Retinal pigment epithelial cell (primary cell): ENCODE results near the gene RB1.

ENCODE experiments used
- DNase-seq: peaks from one replicate; pipeline ENCODE4 v3.0.0-alpha.2; 2010; ENCODE audit warnings: low read depth
- H3K4me3 ChIP-seq: 2 replicates; pipeline ENCODE4 v1.5.1; 2011; ENCODE audit warnings: mild to moderate bottlenecking, low read length, control low read depth, moderate library complexity
- TF ChIP-seq, protein P1 (sequence below): conservative IDR thresholded peaks from 2 replicates; pipeline ENCODE4 v1.5.1; 2011; ENCODE audit warnings: low read depth, low read length, control low read depth, inconsistent platforms

RB1 gene

DNA sequence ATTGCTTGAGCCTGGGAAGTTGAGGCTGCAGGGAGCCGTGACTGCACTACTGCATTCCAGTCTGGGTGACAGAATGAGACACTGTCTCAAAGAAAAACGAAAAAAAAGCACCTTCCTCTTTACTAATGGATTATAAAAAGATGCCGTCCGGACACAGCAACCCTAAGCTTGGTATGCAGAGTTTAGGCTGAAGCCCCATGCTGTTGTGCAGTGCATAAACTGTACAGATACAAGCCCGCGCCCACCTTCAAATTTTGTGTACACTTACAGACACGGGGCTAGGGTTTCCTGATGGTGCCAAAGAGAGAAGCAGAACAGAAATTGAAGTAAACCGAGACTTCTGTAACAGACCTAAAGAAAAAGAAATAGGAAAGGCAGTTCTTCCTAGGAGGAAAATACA is 100.4 kb downstream of the RB1 start:
- no peak overlapping the region for H3K4me3 ChIP-seq
- TF ChIP-seq, protein P1, sequence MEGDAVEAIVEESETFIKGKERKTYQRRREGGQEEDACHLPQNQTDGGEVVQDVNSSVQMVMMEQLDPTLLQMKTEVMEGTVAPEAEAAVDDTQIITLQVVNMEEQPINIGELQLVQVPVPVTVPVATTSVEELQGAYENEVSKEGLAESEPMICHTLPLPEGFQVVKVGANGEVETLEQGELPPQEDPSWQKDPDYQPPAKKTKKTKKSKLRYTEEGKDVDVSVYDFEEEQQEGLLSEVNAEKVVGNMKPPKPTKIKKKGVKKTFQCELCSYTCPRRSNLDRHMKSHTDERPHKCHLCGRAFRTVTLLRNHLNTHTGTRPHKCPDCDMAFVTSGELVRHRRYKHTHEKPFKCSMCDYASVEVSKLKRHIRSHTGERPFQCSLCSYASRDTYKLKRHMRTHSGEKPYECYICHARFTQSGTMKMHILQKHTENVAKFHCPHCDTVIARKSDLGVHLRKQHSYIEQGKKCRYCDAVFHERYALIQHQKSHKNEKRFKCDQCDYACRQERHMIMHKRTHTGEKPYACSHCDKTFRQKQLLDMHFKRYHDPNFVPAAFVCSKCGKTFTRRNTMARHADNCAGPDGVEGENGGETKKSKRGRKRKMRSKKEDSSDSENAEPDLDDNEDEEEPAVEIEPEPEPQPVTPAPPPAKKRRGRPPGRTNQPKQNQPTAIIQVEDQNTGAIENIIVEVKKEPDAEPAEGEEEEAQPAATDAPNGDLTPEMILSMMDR: no peak
- DNase-seq: no peak

DNA sequence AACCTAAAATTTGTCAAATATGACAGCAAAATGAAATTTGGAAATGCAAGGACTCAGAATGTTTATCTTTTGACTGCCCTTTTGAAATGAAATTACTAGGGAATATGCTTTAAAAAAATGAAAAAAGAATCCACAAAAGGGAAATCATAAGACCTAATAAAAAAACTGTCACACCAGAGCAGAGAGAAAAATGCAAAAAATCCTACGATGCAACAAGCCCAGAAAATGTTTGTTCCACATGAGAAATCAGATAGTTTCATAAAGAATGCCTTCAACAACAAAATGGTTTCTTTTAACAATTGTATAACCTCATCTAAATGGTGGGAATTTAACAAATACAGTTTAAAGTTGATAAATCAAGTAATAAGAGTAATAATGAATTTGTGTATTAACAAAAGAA is 101.4 kb downstream of the RB1 start:
- TF ChIP-seq, protein P1: no peak
- no peak for DNase-seq
- no peak overlapping the region for H3K4me3 ChIP-seq

DNA sequence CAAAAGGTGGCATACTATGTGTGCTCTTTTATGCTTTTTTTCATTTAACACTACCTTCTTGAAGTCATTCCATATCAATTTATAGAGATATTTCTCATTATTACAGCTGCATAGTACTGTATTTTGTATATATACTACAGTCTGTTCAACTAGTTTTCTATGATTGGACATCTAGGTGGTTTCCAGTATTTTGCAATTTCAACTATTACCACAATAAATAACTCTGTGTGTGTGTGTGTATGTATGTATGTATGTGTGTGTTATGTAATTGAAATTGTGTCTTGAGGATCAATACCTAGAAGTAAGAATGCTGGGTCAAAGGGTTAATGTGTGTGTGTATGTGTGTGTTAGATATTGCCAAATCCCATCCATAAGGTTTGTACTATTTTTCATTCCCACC is 102.3 kb downstream of the RB1 start:
- TF ChIP-seq, protein P1: no peak
- no peak overlapping the region for H3K4me3 ChIP-seq
- no peak for DNase-seq

DNA sequence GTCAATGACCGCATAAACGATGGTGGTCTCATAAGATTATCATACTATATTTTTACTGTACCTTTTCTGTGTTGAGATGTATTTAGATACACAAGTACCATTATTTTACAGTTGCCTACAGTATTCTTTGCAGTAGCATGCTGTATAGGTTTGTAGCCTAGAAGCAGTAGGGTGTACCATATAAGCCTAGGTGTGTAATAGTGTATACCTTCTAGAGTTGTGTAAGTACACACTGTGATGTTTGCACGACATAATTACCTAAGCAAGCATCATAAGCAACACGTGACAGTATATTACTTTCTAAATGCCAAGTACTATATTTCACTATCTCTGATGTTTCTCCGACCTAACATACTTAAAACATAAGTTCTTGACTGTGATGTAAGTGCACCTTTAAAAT is 106.6 kb downstream of the RB1 start:
- TF ChIP-seq, protein P1: no peak
- H3K4me3 ChIP-seq: no peak overlapping the region
- no peak for DNase-seq

DNA sequence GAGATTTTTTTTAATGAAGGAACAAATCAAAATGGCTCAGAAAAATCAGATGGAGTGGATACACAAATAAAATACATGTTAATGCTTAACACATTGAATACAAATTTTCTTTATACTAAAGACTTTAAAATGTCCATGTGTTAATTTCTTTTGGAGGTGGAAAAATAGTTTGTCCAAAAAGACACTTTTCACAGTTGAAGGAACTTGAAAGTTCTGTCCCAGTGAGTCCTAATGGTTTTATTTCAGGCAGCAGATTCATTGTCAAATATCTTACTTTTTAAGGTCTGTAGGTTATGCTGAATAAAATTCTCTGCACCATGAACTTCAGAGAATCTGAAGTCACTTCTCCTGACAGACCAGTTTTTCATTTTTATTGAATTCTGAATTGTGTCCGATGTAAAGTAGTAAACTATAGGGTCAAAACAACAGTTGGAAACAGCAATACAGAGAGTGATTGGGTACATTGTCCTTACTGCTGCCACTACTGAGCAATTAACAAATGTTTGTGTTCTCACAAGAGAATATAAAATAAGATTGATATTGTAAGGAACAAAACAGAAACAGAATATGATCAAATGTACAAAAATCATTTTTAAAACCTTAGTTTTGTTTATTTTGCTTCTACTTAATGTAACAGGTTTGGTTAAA is 107.7 kb downstream of the RB1 start:
- no peak for DNase-seq
- TF ChIP-seq, protein P1: no peak
- H3K4me3 ChIP-seq: peak overlapping the region; percentile 46

DNA sequence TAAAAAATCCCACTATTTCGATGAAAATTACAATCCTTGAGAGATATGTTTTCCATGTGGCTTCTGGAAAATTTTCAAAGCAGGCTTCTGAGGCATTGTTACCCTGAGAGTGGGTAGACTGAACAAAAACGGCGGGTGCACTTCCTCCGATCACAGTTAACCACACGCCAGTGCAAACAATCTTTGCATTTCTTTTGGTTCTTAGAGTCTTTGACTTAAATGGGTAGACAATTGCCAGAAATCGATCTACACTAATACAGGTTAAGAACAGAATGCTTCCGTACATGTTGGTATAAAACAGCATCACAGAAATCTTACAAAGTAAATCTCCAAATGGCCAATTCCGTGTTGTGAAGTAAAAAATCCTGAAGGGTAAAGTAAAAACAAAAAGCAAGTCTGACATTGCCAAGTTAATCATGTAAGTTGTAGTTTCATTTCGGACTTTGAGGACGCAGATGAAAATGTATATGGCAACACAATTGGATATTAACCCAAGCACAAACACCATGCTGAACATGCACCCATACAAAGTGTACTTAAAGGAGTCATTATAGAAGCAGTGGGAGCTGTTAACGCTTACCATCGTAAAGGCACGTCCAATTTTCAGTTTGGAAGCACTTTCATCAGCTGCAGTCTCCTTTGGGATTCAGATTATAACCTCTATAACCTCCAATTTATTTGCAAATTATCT is 108.4 kb downstream of the RB1 start:
- no peak for DNase-seq
- TF ChIP-seq, protein P1: no peak

DNA sequence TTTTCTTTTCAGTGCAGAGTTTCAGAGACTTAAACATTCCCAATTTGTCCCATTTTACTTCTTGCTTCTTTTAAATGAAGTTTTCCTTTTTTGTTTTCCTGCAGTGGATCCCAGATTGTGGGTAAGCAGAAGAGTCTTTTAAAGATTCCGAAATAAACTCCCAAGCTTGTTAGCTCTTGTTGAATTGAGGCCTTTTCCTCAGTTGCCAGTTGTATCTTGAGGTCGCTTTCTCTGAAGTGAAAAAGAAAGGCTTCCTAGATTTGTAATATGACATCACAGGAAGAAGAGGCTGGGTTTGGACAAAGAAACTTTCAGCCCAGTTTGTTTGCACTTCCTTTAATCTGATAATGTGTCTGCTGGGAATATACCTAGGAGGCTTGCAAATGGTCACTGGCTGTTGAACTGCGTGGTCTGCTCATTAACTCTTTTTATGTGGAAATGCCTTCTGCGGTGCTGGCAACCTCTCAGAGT is 109.4 kb downstream of the RB1 start, which contains the start of gene LPAR6:
TSS of gene LPAR6 (minus strand) at position 233 of the 471 bp plus-strand sequence. CDS start 690 bp downstream, outside the sequence.
- TF ChIP-seq, protein P1: no peak
- peak within 1 kb of the TSS; percentile 46 for H3K4me3 ChIP-seq
- no peak for DNase-seq

More for the DNA sequence above, 108.4 kb downstream of the RB1 start:
- H3K4me3 ChIP-seq: peak overlapping the region; percentile 46
